NCI-H2029 treated with DMSO at 0.1 percent for 48 hours (cell line): ENCODE measurements around the gene SRGAP2C.
"Not testable (repeated sequence)": the region's sequence is repeated elsewhere in the genome, so short reads cannot be mapped to it uniquely, and the experiment has no call there.

Experiments
- DNase-seq: peaks from one replicate; lab custom pipeline; 2025; lab: John Stamatoyannopoulos, UW

SRGAP2C gene

DNA sequence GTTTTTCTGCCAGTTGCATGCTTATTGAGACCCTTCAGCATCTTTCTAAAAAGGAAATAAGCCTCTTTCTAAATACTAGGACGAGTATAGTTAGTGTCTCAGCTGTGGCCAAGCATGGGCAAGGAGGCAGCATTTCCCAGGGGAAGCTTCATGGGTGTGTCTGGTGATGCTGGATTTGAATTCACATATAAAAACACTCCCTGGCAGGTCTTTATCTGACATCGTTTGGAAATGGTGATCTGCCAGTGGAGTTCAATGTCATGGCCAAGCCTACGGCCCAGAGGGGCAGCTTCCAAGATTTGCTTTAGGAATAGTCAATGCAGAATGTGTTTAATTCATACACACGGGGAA is 94.7 kb downstream of the SRGAP2C start:
- DNase-seq = not testable (repeated sequence)

DNA sequence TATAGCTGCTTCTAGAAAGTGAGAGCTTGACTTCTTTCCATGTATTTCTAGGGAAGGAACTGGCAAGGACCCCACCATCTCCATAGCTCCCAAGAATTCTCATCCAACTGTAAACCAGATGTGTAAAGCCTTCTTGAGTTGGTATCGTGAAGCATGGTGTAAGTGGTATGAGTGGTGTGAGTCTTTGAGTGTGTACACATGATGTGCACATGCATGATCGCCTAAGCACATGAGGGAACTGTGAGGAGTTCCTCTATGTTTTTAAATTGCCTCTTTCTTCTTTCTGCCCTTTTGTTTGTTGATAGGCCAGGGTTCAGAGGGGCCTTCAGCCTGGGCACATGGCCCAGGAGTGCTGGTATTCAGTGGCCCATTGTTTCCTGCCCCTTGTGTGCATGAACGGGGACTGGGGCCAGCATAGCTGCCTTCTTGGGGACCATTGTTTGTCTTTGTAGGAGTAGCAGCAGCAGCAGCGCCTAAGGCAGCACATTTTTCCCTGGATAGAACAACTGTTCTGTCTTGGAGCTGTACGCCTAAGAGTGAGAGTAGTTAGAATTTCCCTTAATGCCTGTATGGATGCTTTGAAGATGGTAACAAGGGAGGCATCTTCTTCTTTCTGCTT is 96.0 kb downstream of the SRGAP2C start:
- DNase-seq = not testable (repeated sequence)

DNA sequence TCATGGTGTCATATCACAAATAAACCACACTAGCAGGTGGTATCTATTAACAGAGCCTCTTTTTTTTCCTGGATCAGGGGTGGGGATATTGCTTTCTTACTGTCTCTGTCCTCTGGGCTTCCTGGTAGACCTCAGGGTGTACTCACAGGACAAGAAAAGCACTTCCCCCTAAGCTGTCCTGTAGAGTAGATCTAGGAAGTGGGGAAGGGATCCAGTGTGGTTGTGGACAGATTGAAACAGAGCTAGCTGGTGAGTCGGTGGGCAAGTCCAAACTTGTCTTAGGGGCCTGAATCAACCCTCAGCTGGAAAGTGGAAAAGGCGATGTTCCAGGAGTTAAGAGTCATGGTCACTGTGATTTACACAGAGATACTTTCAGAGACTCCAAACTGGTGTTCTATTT is 96.7 kb downstream of the SRGAP2C start:
- not testable (repeated sequence) for DNase-seq

- DNase-seq = not testable (repeated sequence)
Measured at GRCh38 chr1:121283587-121284180, 98.9 kb downstream of the SRGAP2C start.

DNA sequence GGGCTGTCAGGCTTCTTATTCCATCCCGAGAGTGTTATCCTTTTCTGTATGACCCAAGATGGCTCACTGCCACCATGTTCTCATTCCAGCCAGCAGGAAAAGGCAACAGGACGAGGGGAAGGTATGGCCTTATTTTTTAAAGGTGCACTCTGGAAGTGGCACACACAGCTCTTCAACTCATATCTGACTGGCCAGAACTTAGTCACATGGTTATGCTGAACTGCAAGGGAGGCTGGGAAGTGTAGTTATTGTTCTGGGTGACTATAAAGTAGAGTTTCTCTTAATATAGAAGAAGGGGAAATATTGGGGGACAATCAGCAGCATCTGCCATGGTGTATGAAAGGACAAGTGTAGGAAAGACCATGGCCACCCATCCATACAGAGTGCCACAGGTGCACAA is 107.8 kb downstream of the SRGAP2C start:
- DNase-seq = not testable (repeated sequence)

DNA sequence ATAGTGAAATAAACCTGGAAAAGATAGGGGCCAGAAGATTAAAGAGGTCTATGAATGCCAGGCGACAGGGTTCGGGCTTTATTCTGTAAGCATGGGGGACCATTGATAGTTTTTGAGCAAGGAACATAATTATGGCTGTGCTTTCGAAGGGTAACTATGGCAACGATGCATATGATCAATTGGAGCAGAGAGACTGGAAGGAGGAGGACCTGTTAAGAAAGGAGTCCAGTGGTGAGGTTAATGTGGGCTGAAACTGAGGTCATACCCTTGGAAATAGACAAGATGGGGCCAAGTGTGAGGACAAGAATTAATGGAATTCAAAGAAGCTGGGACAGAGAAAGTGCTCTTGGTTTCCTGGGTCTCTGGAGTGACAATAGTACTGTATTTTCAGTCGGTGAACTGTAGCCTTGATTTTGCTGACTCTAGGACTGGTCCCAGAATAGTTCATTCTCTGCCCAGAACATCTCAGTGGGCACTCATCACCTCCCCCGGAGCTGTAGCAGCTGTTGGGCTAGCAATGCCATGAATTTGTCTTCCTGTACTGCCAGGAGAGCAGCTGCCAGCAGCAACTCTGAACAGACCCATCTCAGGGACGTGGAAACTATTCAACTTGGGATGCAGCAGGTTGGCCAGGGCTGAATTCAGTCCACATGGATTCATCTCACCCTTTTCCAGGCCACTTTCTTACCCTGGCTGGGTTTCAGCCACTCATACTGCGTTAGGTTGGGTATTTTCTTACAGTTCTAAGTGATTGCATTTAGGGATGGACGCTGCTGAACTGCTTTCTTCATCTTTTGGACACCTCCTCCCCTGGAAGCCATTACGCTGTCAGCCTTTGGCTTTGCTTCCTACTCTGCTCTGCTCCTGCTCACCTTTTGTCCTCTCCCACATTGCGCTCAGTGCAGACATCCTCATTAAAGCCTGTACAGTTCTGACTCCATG is 108.8 kb downstream of the SRGAP2C start:
- DNase-seq = not testable (repeated sequence)

- DNase-seq = not testable (repeated sequence)
Measured at GRCh38 chr1:121294205-121294570, 109.4 kb downstream of the SRGAP2C start.

DNA sequence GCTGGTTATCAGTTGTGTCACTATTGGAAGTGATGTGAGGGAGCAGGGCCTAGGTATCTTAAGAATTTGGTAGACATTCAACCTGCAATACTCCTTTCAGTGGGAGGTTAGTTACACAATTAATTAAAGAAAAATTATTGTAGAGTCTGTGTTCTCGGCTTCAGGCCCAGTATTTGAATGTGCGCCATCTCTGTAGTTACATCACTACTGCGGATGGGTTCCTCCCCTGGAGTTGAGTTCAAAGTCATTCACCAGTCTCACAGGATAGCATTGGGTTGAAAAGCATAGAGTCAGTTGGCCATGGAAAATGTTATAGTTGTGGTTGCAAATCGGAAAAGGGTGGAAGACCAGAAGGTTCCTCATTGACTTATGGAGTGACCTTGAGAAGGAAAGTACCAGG is 111.8 kb downstream of the SRGAP2C start:
- DNase-seq = not testable (repeated sequence)

GRCh38 chr1:121298529-121298928 is 113.8 kb downstream of the SRGAP2C start:
- DNase-seq = not testable (repeated sequence)

DNA sequence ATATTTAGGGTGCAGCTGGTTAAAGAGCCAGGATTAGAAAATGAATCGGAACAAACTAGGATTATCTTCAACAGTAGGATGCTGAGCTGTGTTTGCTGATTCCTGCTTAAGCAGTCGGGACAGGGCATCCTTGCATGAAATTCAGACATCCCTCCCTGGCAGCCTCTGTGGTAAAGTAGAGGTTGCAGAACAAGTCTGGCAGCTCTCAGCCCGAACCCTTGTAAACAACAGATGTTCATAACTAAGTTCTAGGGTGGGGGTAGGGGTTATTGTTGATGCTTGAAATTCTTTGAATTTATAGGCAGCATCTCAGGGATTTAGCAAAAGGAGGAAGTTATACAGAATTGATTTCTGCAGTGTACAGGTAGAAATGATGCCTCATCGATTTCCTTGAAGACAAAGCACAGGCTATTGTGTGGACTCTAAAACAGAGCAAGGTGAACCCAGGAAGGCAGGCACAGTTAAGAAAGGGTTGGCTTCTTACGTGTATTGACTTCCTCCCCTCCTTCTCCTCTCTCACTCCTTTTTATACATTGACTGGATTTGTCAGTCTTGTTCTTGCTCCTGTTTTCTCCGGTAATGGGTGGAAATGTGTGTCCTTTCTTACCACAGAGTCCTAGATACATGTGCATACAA is 114.9 kb downstream of the SRGAP2C start:
- not testable (repeated sequence) for DNase-seq

DNA sequence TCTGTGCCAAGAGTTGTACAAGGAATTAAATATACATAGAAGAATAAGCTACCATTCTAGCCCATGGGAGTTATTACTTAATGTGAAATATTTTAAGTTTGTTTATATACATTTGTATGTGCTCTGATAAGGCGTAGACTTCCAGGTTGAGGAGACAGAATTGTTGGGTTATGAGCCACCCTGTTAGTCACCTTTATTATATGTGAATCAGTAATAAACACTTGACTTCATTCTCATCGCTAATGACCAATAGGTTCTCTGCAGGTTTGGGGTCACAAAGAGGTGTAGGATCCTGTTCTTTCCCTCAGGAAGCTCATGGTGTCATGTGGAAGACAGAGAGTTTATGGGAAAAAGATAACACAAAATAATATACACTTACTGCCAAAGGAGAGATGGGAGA is 117.1 kb downstream of the SRGAP2C start:
- not testable (repeated sequence) for DNase-seq

GRCh38 chr1:121307759-121308158 is 123.0 kb downstream of the SRGAP2C start:
- not testable (repeated sequence) for DNase-seq

- DNase-seq = not testable (repeated sequence)
Measured at GRCh38 chr1:121315509-121315908, 130.7 kb downstream of the SRGAP2C start.

GRCh38 chr1:121316081-121316480 is 131.3 kb downstream of the SRGAP2C start:
- DNase-seq = not testable (repeated sequence)

DNA sequence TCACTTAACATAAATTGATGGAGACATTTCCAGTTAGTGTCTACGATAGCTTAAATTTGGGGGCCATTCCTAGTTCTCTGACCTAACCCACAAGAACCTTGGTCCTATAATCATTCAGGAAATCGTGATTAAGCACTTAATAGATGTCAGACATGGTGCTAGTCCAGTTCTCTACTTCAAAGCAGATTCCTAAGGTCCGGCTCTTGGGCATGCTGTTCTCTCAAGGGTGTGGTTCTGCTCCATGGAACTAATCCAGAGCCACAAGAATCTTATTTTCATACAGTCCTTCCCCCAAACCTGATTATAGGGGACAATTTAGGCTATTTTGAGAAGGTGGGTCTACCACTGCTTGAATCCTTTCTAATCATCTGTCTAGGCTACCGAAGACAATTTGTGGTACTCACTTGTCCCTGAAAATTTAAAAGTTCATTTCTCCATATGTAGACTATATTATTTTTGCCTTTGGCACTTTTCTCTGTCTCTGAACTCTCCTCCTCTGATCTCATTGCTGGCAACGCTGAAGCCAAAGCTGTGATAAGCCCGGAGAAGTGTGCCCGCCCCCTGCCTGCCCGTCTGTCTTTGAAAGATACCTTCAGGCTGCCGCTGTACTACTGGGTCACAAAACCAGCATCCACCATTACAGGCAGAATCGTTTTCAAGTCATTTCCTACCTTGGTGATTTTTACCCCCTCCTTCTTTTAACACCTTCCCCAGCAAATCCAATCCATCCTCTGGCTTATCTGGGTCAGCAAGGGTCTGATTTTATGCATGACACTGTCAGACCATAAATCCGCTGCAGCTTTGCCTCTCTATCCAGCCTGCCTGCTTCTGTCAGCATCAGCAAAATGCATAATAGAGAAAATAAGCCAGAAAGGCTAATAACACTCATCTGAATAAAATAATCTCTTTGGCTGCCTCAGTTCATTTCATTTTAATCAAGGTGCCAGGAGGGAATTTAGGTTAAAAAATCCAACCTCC is 133.0 kb downstream of the SRGAP2C start:
- DNase-seq = not testable (repeated sequence)

- DNase-seq = not testable (repeated sequence)
Measured at GRCh38 chr1:121318687-121319086, 133.9 kb downstream of the SRGAP2C start.

DNA sequence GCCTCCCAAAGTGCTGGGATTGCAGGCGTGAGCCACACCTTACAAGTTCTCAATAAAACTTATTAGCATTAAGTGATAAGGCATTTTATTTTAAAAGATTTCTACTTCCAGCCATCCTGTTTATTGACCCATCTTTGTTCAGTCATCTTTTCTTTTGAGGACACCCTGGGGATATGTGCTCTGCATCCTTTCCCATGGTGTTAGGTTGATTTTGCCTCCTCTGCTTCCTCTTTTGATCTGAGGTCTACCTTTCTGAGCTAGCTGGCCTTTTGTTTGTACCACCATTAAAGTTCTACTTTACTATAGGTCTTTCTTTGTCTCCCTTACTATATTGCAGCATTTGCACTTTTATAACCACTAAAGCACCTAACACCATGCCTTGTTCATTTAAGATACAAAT is 136.9 kb downstream of the SRGAP2C start:
- not testable (repeated sequence) for DNase-seq

DNA sequence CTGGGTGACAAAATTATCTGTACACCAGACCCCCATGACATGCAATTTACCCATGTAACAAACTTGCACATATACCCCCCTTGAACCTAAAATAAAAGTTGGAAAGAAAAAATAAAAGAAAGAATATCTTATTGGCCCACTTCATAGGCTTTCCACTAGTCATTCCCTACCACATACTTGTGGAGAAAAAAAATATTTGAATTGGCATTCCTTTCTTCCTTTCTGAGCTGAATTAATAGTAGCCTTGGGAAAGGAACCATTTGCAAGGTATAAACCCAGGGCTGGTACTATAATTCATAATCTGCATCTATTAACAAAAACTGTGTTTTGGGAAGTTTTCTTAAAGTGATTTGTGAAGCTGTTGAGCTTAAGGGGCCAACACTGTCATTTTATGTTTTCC is 140.0 kb downstream of the SRGAP2C start:
- DNase-seq = not testable (repeated sequence)

DNA sequence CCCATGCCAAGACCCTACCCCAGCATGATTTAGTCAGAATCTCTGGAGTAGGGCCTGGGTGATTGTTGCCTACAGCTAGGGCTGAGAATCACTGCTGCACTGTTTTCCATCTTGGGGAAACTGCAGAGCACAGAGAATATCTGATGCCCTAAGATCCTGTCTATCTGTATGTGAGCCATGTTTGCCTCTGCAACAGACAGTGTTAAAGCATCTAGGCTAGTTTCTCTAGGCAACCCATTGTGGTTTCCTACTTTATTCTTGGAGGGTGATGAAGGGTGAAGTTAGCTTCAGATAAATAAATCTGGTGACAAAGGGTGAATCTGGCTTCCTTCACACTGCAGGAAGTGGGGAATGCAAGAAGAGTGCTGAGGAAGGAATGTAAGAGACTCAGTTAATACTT is 147.4 kb downstream of the SRGAP2C start:
- DNase-seq = not testable (repeated sequence)

DNA sequence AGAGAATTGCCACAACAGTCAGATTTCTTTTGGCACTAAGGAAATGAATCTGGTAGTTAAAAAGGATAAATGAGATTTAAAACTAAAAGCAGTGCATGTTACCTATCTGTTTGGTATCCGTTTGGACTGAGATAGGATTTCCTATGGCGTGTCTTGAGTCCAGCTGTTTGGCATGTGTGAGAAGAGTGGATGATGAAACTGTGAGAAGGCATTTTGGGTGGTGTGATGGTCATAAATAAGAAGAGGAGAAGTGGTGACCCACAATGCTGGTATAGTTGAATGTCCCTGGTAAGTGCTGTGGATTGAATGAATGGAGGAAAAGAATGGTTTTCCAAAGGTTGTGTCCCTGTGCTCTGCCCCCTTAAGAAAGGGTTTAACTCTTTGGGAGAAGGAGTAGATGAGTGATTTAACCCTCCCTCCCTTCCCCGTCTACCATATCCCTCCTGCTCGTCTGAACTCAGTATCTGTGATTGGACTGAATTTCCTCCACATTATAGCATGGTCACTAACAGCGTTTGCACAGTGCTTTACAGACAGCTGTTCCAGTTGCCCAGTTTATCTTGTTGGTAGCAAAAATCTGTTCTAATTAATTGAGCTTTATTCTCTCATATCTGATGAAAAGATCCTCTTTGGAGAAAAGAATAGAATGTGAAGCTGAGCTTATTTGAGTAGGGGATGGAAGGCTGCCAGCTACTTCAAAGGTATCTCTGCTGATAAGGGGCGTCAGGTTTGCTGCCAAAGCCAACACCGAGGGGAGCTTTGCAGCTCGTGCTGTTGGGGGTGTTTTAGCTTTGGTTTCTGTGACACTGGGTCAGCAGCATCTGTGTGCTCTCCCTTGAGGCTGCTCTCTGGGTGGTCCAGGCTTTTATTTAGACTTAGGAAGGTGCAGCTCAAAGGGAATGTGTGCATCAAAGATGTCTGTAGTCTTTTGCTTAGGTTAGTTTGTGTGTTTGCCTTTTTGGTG is 148.1 kb downstream of the SRGAP2C start:
- not testable (repeated sequence) for DNase-seq
